Thyroid gland (tissue), 4 donors: Measurements from ENCODE around the gene TPK1. TPM values are rescaled to one million over a fixed set of nuclear protein-coding genes. Genes with fewer than 3 reads are reported as not detected.

Experiments used
- DNase-seq, 2 donors: peaks; one replicate each; pipeline ENCODE4 v3.0.0-alpha.2; 2019
- H3K27ac ChIP-seq, 3 donors: fragments of 200-600 bp; sonication (generic); 1 replicate in 2 of 3; 2 replicates in 1 of 3; pipeline ENCODE4 v1.5.1; 2016 to 2019; ENCODE audit warnings: mild to moderate bottlenecking in 1 of 3, moderate library complexity in 1 of 3
- H3K27me3 ChIP-seq: fragments of 200-600 bp; sonication (generic); one replicate; pipeline ENCODE4 v1.5.1; 2019
- H3K36me3 ChIP-seq, 2 donors: fragments of 200-600 bp; sonication (generic); one replicate each; pipeline ENCODE4 v1.5.1; 2016 to 2019
- H3K4me1 ChIP-seq, 2 donors: fragments of 200-600 bp; sonication (generic); one replicate each; pipeline ENCODE4 v1.5.1; 2017 to 2019
- H3K4me3 ChIP-seq, 3 donors: fragments of 200-600 bp; sonication (generic); replicated peaks in 1 of 3; 1 replicate in 2 of 3; 2 replicates in 1 of 3; pipeline ENCODE4 v1.5.1; 2016; ENCODE audit warnings: mild to moderate bottlenecking in 1 of 3
- H3K9me3 ChIP-seq: fragments of 200-600 bp; sonication (generic); one replicate; pipeline ENCODE4 v1.5.1; 2017
- CTCF ChIP-seq, 6 experiments: fragments of 200-600 bp in 3 of 6; fragments of 450-650 bp in 3 of 6; sonication (generic) in 3 of 6; IDR thresholded peaks; one replicate each; pipeline ENCODE4 v1.5.1; 2016 to 2019; ENCODE audit warnings: antibody characterized with exemption in 6 of 6, mild to moderate bottlenecking in 2 of 6, inconsistent platforms in 1 of 6, moderate library complexity in 1 of 6
- POLR2A ChIP-seq, 2 donors: fragments of 450-650 bp; IDR thresholded peaks; one replicate each; pipeline ENCODE4 v1.6.1; 2017; ENCODE audit warnings: antibody characterized with exemption in 2 of 2, mild to moderate bottlenecking in 2 of 2, moderate library complexity in 1 of 2
- WGBS, 2 donors: methylation state at CpG; one replicate each; pipeline ENCODE4 v1.1.5; 2017; 5-methylcytosine and 5-hydroxymethylcytosine counted together
- intact Hi-C: fragments of 100-400 bp; cut with DNase I; formaldehyde crosslinking; loops from one replicate; pipeline ENCODE4 v1.15.1; 2023
- total RNA-seq, 4 donors: library from RNA; depleted of rRNA; stranded (reverse); fragments of >200 nt; gene quantifications; one replicate each; pipeline ENCODE4 v1.2.3, GENCODE V29; 2016

TPK1 gene
- total RNA-seq, 4 donors from 2014 or later: 2.6 to 10.4 (median 6.2) TPM

- intact Hi-C loops: no loop called here
- no peaks in the 10 kb centered on the region for H3K27me3 ChIP-seq
- no peak for TF ChIP-seq POLR2A (IDR thresholded peaks at IDR 0.05)
- peak in 5 of 6 experiments; percentile 15 to 58 (median 29) for TF ChIP-seq CTCF (IDR thresholded peaks at IDR 0.05)
- no peaks in the 10 kb centered on the region for H3K4me1 ChIP-seq
- H3K27ac ChIP-seq: no peak overlapping the region
- DNase-seq: no peak
- 40 to 44% methylated on average over 3 of the region's 3 CpGs for WGBS, 2 donors
- H3K9me3 ChIP-seq: no peaks in the 10 kb centered on the region
- no peak overlapping the region for H3K4me3 ChIP-seq
- no peaks in the 10 kb centered on the region for H3K36me3 ChIP-seq
Measured at GRCh38 chr7:144854839-144855424, 19.1 kb upstream of the TPK1 start.

- Histone ChIP-seq H3K4me3 (no peak overlapping the region), H3K27ac (no peak overlapping the region), H3K27me3 (no peaks in the 10 kb centered on the region), H3K9me3 (no peaks in the 10 kb centered on the region), H3K4me1 (no peaks in the 10 kb centered on the region), H3K36me3 (no peaks in the 10 kb centered on the region)
- intact Hi-C loops: no loop called here
- TF ChIP-seq CTCF (IDR thresholded peaks at IDR 0.05): no peak
- TF ChIP-seq POLR2A (IDR thresholded peaks at IDR 0.05): no peak
- no peak for DNase-seq
- 89 to 92% methylated on average over 8 of the region's 8 CpGs for WGBS, 2 donors
Measured at GRCh38 chr7:144853542-144853941, 17.7 kb upstream of the TPK1 start.

GRCh38 chr7:144848078-144848477, 12.2 kb upstream of the TPK1 start:
- WGBS, 2 donors: 83 to 90% methylated on average over 1 of the region's 1 CpG
- no peak for TF ChIP-seq POLR2A (IDR thresholded peaks at IDR 0.05)
- no peak for TF ChIP-seq CTCF (IDR thresholded peaks at IDR 0.05)

GRCh38 chr7:144842377-144842851, 6.6 kb upstream of the TPK1 start:
- Histone ChIP-seq H3K27ac (no peak overlapping the region), H3K4me1 (no peaks in the 10 kb centered on the region), H3K4me3 (no peak overlapping the region), H3K27me3 (no peaks in the 10 kb centered on the region), H3K36me3 (no peaks in the 10 kb centered on the region), H3K9me3 (no peaks in the 10 kb centered on the region)
- intact Hi-C loops: no loop called here
- 60 to 68% methylated on average over 6 of the region's 6 CpGs for WGBS, 2 donors
- DNase-seq: peak in 1 of 2 donors; percentile 9
- TF ChIP-seq POLR2A (IDR thresholded peaks at IDR 0.05) (no peak), CTCF (IDR thresholded peaks at IDR 0.05) (no peak)

More at GRCh38 chr7:144848078-144848477, 12.2 kb upstream of the TPK1 start:
- Histone ChIP-seq H3K27me3 (no peaks in the 10 kb centered on the region), H3K9me3 (no peaks in the 10 kb centered on the region), H3K4me3 (no peak overlapping the region), H3K27ac (no peak overlapping the region), H3K36me3 (no peaks in the 10 kb centered on the region), H3K4me1 (no peaks in the 10 kb centered on the region)
- intact Hi-C loops: no loop called here
- no peak for DNase-seq

GRCh38 chr7:144836545-144836842, 641 bp upstream of the TPK1 start:
- peaks cover 0 to 7% of the 10 kb centered on the region in 2 donors for H3K4me1 ChIP-seq
- H3K9me3 ChIP-seq: no peaks in the 10 kb centered on the region
- TF ChIP-seq CTCF (IDR thresholded peaks at IDR 0.05) (no peak), POLR2A (IDR thresholded peaks at IDR 0.05) (no peak)
- H3K27me3 ChIP-seq: no peaks in the 10 kb centered on the region
- H3K27ac ChIP-seq: peak overlapping the region; percentile 88 to 90 (median 88)
- 93% methylated on average over 12 of the region's 12 CpGs for WGBS, 2 donors
- no peaks in the 10 kb centered on the region for H3K36me3 ChIP-seq
- intact Hi-C loops: no loop called here
- DNase-seq: no peak
- H3K4me3 ChIP-seq: peak overlapping the region in 1 of 3 donors; percentile 57
